Astrocyte of the cerebellum (primary cell): ENCODE measurements around the gene SORCS2.

Experiments
- DNase-seq: peaks from one replicate; pipeline ENCODE4 v3.0.0-alpha.2; 2011; ENCODE audit warnings: low read depth
- H3K4me3 ChIP-seq: 2 replicates; pipeline ENCODE4 v1.5.1; 2011; ENCODE audit warnings: mild to moderate bottlenecking, low read depth, low read length, moderate library complexity
- CTCF ChIP-seq: IDR thresholded peaks from 2 replicates; pipeline ENCODE4 v1.5.1; 2012; ENCODE audit warnings: low read length, low read depth, moderate library complexity, mild to moderate bottlenecking; ENCODE audit errors: missing control alignments
- in situ Hi-C: cut with HindIII; loops from 2 replicates; pipeline ENCODE4 v1.10.0; 2017; ENCODE audit warnings: low sequenced_read_pairs

SORCS2 gene

GRCh38 chr4:7187691-7188090, 4.6 kb upstream of the SORCS2 start:
- no peak overlapping the region for H3K4me3 ChIP-seq
- no peak for TF ChIP-seq CTCF
- no peak for DNase-seq
- in situ Hi-C loops: no loop called here

- in situ Hi-C loops: no loop called here
- DNase-seq: no peak
These were observed 3.3 kb upstream of the SORCS2 start for GRCh38 chr4:7189066-7189465.

GRCh38 chr4:7189475-7190277, 2.7 kb upstream of the SORCS2 start:
- DNase-seq: no peak
- TF ChIP-seq CTCF: no peak
- in situ Hi-C loops: no loop called here

More at GRCh38 chr4:7189066-7189465, 3.3 kb upstream of the SORCS2 start:
- H3K4me3 ChIP-seq: no peak overlapping the region
- no peak for TF ChIP-seq CTCF

GRCh38 chr4:7190278-7190594, 2.1 kb upstream of the SORCS2 start:
- DNase-seq: no peak
- no peak overlapping the region for H3K4me3 ChIP-seq
- in situ Hi-C loops: no loop called here
- no peak for TF ChIP-seq CTCF

More at GRCh38 chr4:7189475-7190277, 2.7 kb upstream of the SORCS2 start:
- no peak overlapping the region for H3K4me3 ChIP-seq

GRCh38 chr4:7190691-7191545, 1.4 kb upstream of the SORCS2 start:
- no peak overlapping the region for H3K4me3 ChIP-seq
- DNase-seq: no peak
- in situ Hi-C loops: no loop called here
- TF ChIP-seq CTCF: no peak

GRCh38 chr4:7191546-7192251, 639 bp upstream of the SORCS2 start:
- no peak for TF ChIP-seq CTCF
- in situ Hi-C loops: no loop called here
- no peak for DNase-seq
- no peak overlapping the region for H3K4me3 ChIP-seq
